Activated naive CD4-positive, alpha-beta T cell treated with anti-CD3 and anti-CD28 coated beads, Interleukin-2, amount 50 U/mL, for 72 hours (primary cell): Measurements from ENCODE around the gene CCR9. TPM values are rescaled to one million over a fixed set of nuclear protein-coding genes. Genes with fewer than 3 reads are reported as not detected.
"Not testable (repeated sequence)": the region's sequence is repeated elsewhere in the genome, so short reads cannot be mapped to it uniquely, and the experiment has no call there.

Experiments used
- ATAC-seq, 2 donors: fragments of 150-1000 bp; cut with Tn5 transposase; 2 replicates each; pipeline ENCODE4 v1.10.0; 2021; ENCODE audit warnings: mild to moderate bottlenecking in 2 of 2, moderate library complexity in 2 of 2
- DNase-seq, 2 donors: peaks; one replicate each; pipeline ENCODE4 v3.0.0; 2021 to 2022; ENCODE audit warnings: low spot score in 2 of 2
- H3K27ac Mint-ChIP-seq, 2 donors: one replicate each; pipeline ENCODE4 v1.8.0; 2022; ENCODE audit warnings: mild to moderate bottlenecking in 2 of 2, mixed read lengths in 2 of 2
- H3K36me3 Mint-ChIP-seq, 2 donors: one replicate each; pipeline ENCODE4 v1.8.0; 2022; ENCODE audit warnings: mixed read lengths in 2 of 2
- H3K9me3 Mint-ChIP-seq, 2 donors: one replicate each; pipeline ENCODE4 v1.8.0; 2022; ENCODE audit warnings: mixed read lengths in 2 of 2
- total RNA-seq, 2 donors: library from RNA; stranded (reverse); gene quantifications; one replicate each; pipeline ENCODE4 v1.2.3, GENCODE V29; 2022

Gene CCR9
- total RNA-seq, result not detected

GRCh38 chr3:45885979-45886705 is at the start of gene CCR9:
Gene CCR9, plus strand, starts transcription at chr3:45886543. Its CDS starts 8,391 bp downstream, at chr3:45894934.
- Mint-ChIP-seq H3K36me3 (no peaks in the 10 kb centered on the region), H3K9me3 (no peaks in the 10 kb centered on the region), H3K27ac (no peak within 1 kb of the TSS)
- DNase-seq (no peak), ATAC-seq (no peak)

GRCh38 chr3:45838466-45838865 is 47.9 kb upstream of the CCR9 start:
- no peak for ATAC-seq

GRCh38 chr3:45841420-45841756 is 45.0 kb upstream of the CCR9 start:
- H3K36me3 Mint-ChIP-seq, result peaks cover 0 to 4% of the 10 kb centered on the region in 2 donors
- no peak for DNase-seq
- H3K9me3 Mint-ChIP-seq, result peaks cover 0 to 3% of the 10 kb centered on the region in 2 donors
- ATAC-seq, result peak; percentile 34 to 43
- H3K27ac Mint-ChIP-seq, result peak overlapping the region in 1 of 2 donors; percentile 93

More at GRCh38 chr3:45838466-45838865, 47.9 kb upstream of the CCR9 start:
- Mint-ChIP-seq H3K36me3 (peaks cover 0 to 4% of the 10 kb centered on the region in 2 donors), H3K9me3 (peaks cover 0 to 3% of the 10 kb centered on the region in 2 donors), H3K27ac (no peak overlapping the region)
- no peak for DNase-seq

- Mint-ChIP-seq H3K36me3 (peaks cover 0 to 4% of the 10 kb centered on the region in 2 donors), H3K27ac (peak within 1 kb of the TSS; percentile 88 to 93)
Observed at GRCh38 chr3:45841757-45842491, 44.4 kb upstream of the CCR9 start, which contains the start of gene LZTFL1. Gene LZTFL1, minus strand, starts transcription at chr3:45842119. Its CDS starts 128 bp downstream, at chr3:45841991.

GRCh38 chr3:45842851-45843625 is 43.3 kb upstream of the CCR9 start:
- Mint-ChIP-seq H3K36me3 (peaks cover 0 to 4% of the 10 kb centered on the region in 2 donors), H3K27ac (peak overlapping the region in 1 of 2 donors; percentile 93), H3K9me3 (peaks cover 0 to 3% of the 10 kb centered on the region in 2 donors)
- ATAC-seq (no peak), DNase-seq (no peak)

More at GRCh38 chr3:45841757-45842491, 44.4 kb upstream of the CCR9 start, which contains the start of gene LZTFL1:
- H3K9me3 Mint-ChIP-seq, result peaks cover 0 to 3% of the 10 kb centered on the region in 2 donors
- peak; percentile 78 to 88 for DNase-seq
- peak; percentile 89 to 95 for ATAC-seq

- Mint-ChIP-seq H3K36me3 (peaks cover 0 to 4% of the 10 kb centered on the region in 2 donors), H3K9me3 (peaks cover 0 to 3% of the 10 kb centered on the region in 2 donors), H3K27ac (no peak overlapping the region)
- ATAC-seq (no peak), DNase-seq (no peak)
Observed at GRCh38 chr3:45844616-45845015, 41.7 kb upstream of the CCR9 start.

- no peak for ATAC-seq
- DNase-seq, result no peak
- no peaks in the 10 kb centered on the region for H3K9me3 Mint-ChIP-seq
- H3K27ac Mint-ChIP-seq, result no peak overlapping the region
- H3K36me3 Mint-ChIP-seq, result no peaks in the 10 kb centered on the region
Observed at GRCh38 chr3:45848392-45848791, 38.0 kb upstream of the CCR9 start.

- Mint-ChIP-seq H3K36me3 (peaks cover 5 to 10% of the 10 kb centered on the region in 2 donors), H3K9me3 (peaks cover 3 to 10% of the 10 kb centered on the region in 2 donors), H3K27ac (no peak overlapping the region)
- DNase-seq, result no peak
- no peak for ATAC-seq
Observed at GRCh38 chr3:45852828-45853227, 33.5 kb upstream of the CCR9 start.

GRCh38 chr3:45856323-45856722 is 30.0 kb upstream of the CCR9 start:
- not testable (repeated sequence) for ATAC-seq, DNase-seq, H3K27ac Mint-ChIP-seq
- Mint-ChIP-seq H3K36me3 (peaks cover 5 to 10% of the 10 kb centered on the region in 2 donors), H3K9me3 (peaks cover 3 to 10% of the 10 kb centered on the region in 2 donors)

- peaks cover 3 to 10% of the 10 kb centered on the region in 2 donors for H3K9me3 Mint-ChIP-seq
- peaks cover 5 to 10% of the 10 kb centered on the region in 2 donors for H3K36me3 Mint-ChIP-seq
- DNase-seq, H3K27ac Mint-ChIP-seq, ATAC-seq: not testable (repeated sequence)
Observed at GRCh38 chr3:45857024-45857423, 29.3 kb upstream of the CCR9 start.

- no peak for ATAC-seq
- no peak overlapping the region for H3K27ac Mint-ChIP-seq
- peaks cover 15 to 24% of the 10 kb centered on the region in 2 donors for H3K36me3 Mint-ChIP-seq
- no peak for DNase-seq
- peaks cover 12 to 24% of the 10 kb centered on the region in 2 donors for H3K9me3 Mint-ChIP-seq
Observed at GRCh38 chr3:45858809-45859543, 27.4 kb upstream of the CCR9 start.

- Mint-ChIP-seq H3K9me3 (peaks cover 12 to 23% of the 10 kb centered on the region in 2 donors), H3K27ac (no peak overlapping the region), H3K36me3 (peaks cover 13 to 19% of the 10 kb centered on the region in 2 donors)
- ATAC-seq (no peak), DNase-seq (no peak)
Observed at GRCh38 chr3:45860481-45860880, 25.9 kb upstream of the CCR9 start.

- H3K36me3 Mint-ChIP-seq, result peaks cover 11 to 19% of the 10 kb centered on the region in 2 donors
- ATAC-seq (peak; percentile 66 to 76), DNase-seq (no peak)
- H3K27ac Mint-ChIP-seq, result no peak overlapping the region
- H3K9me3 Mint-ChIP-seq, result peaks cover 12 to 19% of the 10 kb centered on the region in 2 donors
Observed at GRCh38 chr3:45861043-45861719, 25.2 kb upstream of the CCR9 start.

- ATAC-seq (peak; percentile 85 to 89), DNase-seq (peak in 1 of 2 donors; percentile 31)
- Mint-ChIP-seq H3K9me3 (peaks cover 9 to 14% of the 10 kb centered on the region in 2 donors), H3K27ac (no peak overlapping the region), H3K36me3 (peaks cover 11 to 14% of the 10 kb centered on the region in 2 donors)
Observed at GRCh38 chr3:45864760-45865519, 21.4 kb upstream of the CCR9 start.

- H3K36me3 Mint-ChIP-seq, result peaks cover 11 to 14% of the 10 kb centered on the region in 2 donors
- H3K27ac Mint-ChIP-seq, result no peak overlapping the region
- peaks cover 9 to 14% of the 10 kb centered on the region in 2 donors for H3K9me3 Mint-ChIP-seq
- DNase-seq (no peak), ATAC-seq (no peak)
Observed at GRCh38 chr3:45865563-45865962, 20.8 kb upstream of the CCR9 start.
